CD4-positive, alpha-beta memory T cell (primary cell): Measurements from ENCODE around the gene GATAD2B. TPM values are rescaled to one million over a fixed set of nuclear protein-coding genes. Genes with fewer than 3 reads are reported as not detected.

ENCODE experiments used
- CTCF ChIA-PET: fragments of 350-600 bp; sonication (Branson Sonifier 250); formaldehyde crosslinking; loops from one replicate; lab custom pipeline; 2021; ENCODE audit warnings: inconsistent platforms; ENCODE audit not compliant: partially characterized antibody; lab: Charles Lee
- POLR2A ChIA-PET: fragments of 350-600 bp; sonication (Branson Sonifier 250); formaldehyde crosslinking; loops from one replicate; lab custom pipeline; 2021; ENCODE audit not compliant: partially characterized antibody; lab: Charles Lee
- DNase-seq, 5 donors: peaks; one replicate each; pipeline versions ENCODE4 v3.0.0 to v3.0.0-alpha.2; 2020 to 2022; ENCODE audit warnings: mixed read lengths in 1 of 5
- H3K27ac ChIP-seq: one replicate; pipeline ENCODE4 v1.7.0; 2013; ENCODE audit warnings: low read depth, low read length
- H3K27me3 ChIP-seq: 2 replicates; pipeline ENCODE4 v1.7.0; 2013; ENCODE audit warnings: mild to moderate bottlenecking, low read length, moderate library complexity; ENCODE audit not compliant: insufficient read depth
- H3K36me3 ChIP-seq: 2 replicates; pipeline ENCODE4 v1.7.0; 2013; ENCODE audit warnings: mild to moderate bottlenecking, low read length, moderate library complexity; ENCODE audit not compliant: insufficient read depth
- H3K4me1 ChIP-seq: 2 replicates; pipeline ENCODE4 v1.7.0; 2013; ENCODE audit warnings: mild to moderate bottlenecking, low read length, moderate library complexity; ENCODE audit not compliant: insufficient read depth
- H3K4me3 ChIP-seq, 2 donors: one replicate each; pipeline ENCODE4 v1.7.0; 2013; ENCODE audit warnings: low read length in 2 of 2, mild to moderate bottlenecking in 1 of 2
- H3K9me3 ChIP-seq, 2 donors: one replicate each; pipeline ENCODE4 v1.7.0; 2013; ENCODE audit warnings: low read length in 2 of 2, control low read depth in 1 of 2; ENCODE audit not compliant: control insufficient read depth in 1 of 2
- H3K27ac Mint-ChIP-seq, 7 donors: one replicate each; pipeline ENCODE4 v1.8.0; 2020 to 2021; ENCODE audit warnings: mixed read lengths in 7 of 7, mild to moderate bottlenecking in 6 of 7, inconsistent platforms in 3 of 7, moderate library complexity in 3 of 7
- H3K27me3 Mint-ChIP-seq, 2 donors: one replicate each; pipeline ENCODE4 v1.8.0; 2020 to 2021; ENCODE audit warnings: mixed read lengths in 2 of 2
- H3K36me3 Mint-ChIP-seq, 2 donors: one replicate each; pipeline ENCODE4 v1.8.0; 2020 to 2021; ENCODE audit warnings: mixed read lengths in 2 of 2, inconsistent platforms in 1 of 2, mild to moderate bottlenecking in 1 of 2
- H3K4me1 Mint-ChIP-seq, 4 donors: one replicate each; pipeline ENCODE4 v1.8.0; 2020 to 2021; ENCODE audit warnings: mixed read lengths in 4 of 4, mild to moderate bottlenecking in 1 of 4
- H3K4me3 Mint-ChIP-seq, 8 donors: one replicate each; pipeline ENCODE4 v1.8.0; 2020 to 2021; ENCODE audit warnings: mixed read lengths in 8 of 8, mild to moderate bottlenecking in 7 of 8, moderate library complexity in 6 of 8, inconsistent platforms in 3 of 8
- H3K9me3 Mint-ChIP-seq, 8 donors: one replicate each; pipeline ENCODE4 v1.8.0; 2020 to 2021; ENCODE audit warnings: mixed read lengths in 8 of 8, mild to moderate bottlenecking in 5 of 8, inconsistent platforms in 3 of 8, moderate library complexity in 1 of 8
- intact Hi-C: fragments of 100-400 bp; cut with micrococcal nuclease; formaldehyde crosslinking; loops from one replicate; pipeline ENCODE4 v1.15.1; 2023
- polyA plus RNA-seq, 2 donors: library from polyadenylated mRNA; unstranded; fragments of 300-500 nt; fragmentation: Illumina TruSeq; gene quantifications; one replicate each; pipeline ENCODE4 v1.2.3, GENCODE V29; 2021
- total RNA-seq, 2 experiments: library from RNA; stranded (reverse); gene quantifications; one replicate each; pipeline ENCODE4 v1.2.3, GENCODE V29; 2021

Gene GATAD2B
- total and polyA plus RNA-seq, 4 experiments from 2014 or later, result 1.8 to 104 (median 51.3) TPM

GRCh38 chr1:153774780-153775457 lies 147.9 kb downstream of the GATAD2B start, which contains the start of gene SLC27A3:
Gene SLC27A3, plus strand, starts transcription at chr1:153775407. Its CDS starts 91 bp downstream, at chr1:153775498.
- H3K36me3 Mint-ChIP-seq, result peaks cover 0 to 17% of the 10 kb centered on the region in 2 donors
- no peaks in the 10 kb centered on the region for H3K36me3 ChIP-seq
- no peaks in the 10 kb centered on the region for H3K9me3 ChIP-seq
- no peaks in the 10 kb centered on the region for H3K27me3 Mint-ChIP-seq
- peaks cover 12 to 31% (median 15%) of the 10 kb centered on the region in 4 donors for H3K4me1 Mint-ChIP-seq
- ChIA-PET POLR2A (interaction anchor here (0.8 to 3.1 kb wide), 17 partner anchors 9 to 216 kb away, joined by 3 to 26 read pairs (median 6); partner anchors contain the start of genes CHTOP, CREB3L4, CRTC2 and DENND4B), CTCF (interaction anchor here (0.7 to 2.2 kb wide), 4 partner anchors 98 to 212 kb away, joined by 3 to 7 read pairs (median 4); partner anchors contain the start of genes CREB3L4 and RAB13)
- H3K4me1 ChIP-seq, result peaks cover 20% of the 10 kb centered on the region
- no peak for DNase-seq
- intact Hi-C loops, result loop anchor here (1.0 kb wide), 1 partner anchor 8 kb away; no protein-coding TSS in a partner anchor
- no peaks in the 10 kb centered on the region for H3K9me3 Mint-ChIP-seq
- H3K27me3 ChIP-seq, result no peaks in the 10 kb centered on the region
- peak within 1 kb of the TSS; percentile 47 to 71 for H3K4me3 ChIP-seq
- H3K4me3 Mint-ChIP-seq, result peak within 1 kb of the TSS; percentile 81 to 88 (median 84)
- peak within 1 kb of the TSS; percentile 43 to 90 (median 68) for H3K27ac Mint-ChIP-seq
- H3K27ac ChIP-seq, result peak within 1 kb of the TSS; percentile 47

- H3K27ac Mint-ChIP-seq, result peak overlapping the region in 4 of 7 donors; percentile 51 to 88 (median 61)
- H3K4me3 Mint-ChIP-seq, result peak overlapping the region; percentile 41 to 87 (median 84)
- ChIA-PET POLR2A (interaction anchor here (0.6 to 3.1 kb wide), 4 partner anchors 11 to 217 kb away, joined by 3 to 26 read pairs (median 7); partner anchors contain the start of genes JTB and RPS27), CTCF (no interaction called here)
- peaks cover 4 to 24% of the 10 kb centered on the region in 2 donors for H3K36me3 Mint-ChIP-seq
- H3K9me3 Mint-ChIP-seq, result no peaks in the 10 kb centered on the region
- Histone ChIP-seq H3K4me1 (peaks cover 20% of the 10 kb centered on the region), H3K36me3 (no peaks in the 10 kb centered on the region), H3K27me3 (no peaks in the 10 kb centered on the region), H3K4me3 (no peak overlapping the region), H3K9me3 (no peaks in the 10 kb centered on the region), H3K27ac (no peak overlapping the region)
- no peak for DNase-seq
- no peaks in the 10 kb centered on the region for H3K27me3 Mint-ChIP-seq
- intact Hi-C loops, result no loop called here
- peaks cover 12 to 31% (median 15%) of the 10 kb centered on the region in 4 donors for H3K4me1 Mint-ChIP-seq
Measured at GRCh38 chr1:153774026-153774595, 148.7 kb downstream of the GATAD2B start.

- POLR2A ChIA-PET, result interaction anchor here (1.4 to 3.1 kb wide), 2 partner anchors 204 to 218 kb away, joined by 4 to 26 read pairs; partner anchors contain the start of genes JTB and RPS27
- Histone ChIP-seq H3K36me3 (peaks cover 7% of the 10 kb centered on the region), H3K27ac (no peak overlapping the region), H3K4me3 (no peak overlapping the region), H3K9me3 (no peaks in the 10 kb centered on the region), H3K4me1 (peaks cover 20% of the 10 kb centered on the region), H3K27me3 (no peaks in the 10 kb centered on the region)
- Mint-ChIP-seq H3K27ac (peak overlapping the region in 5 of 7 donors; percentile 19 to 68 (median 51)), H3K4me3 (peak overlapping the region in 7 of 8 donors; percentile 21 to 84 (median 40)), H3K4me1 (peaks cover 9 to 31% (median 15%) of the 10 kb centered on the region in 4 donors), H3K27me3 (no peaks in the 10 kb centered on the region), H3K9me3 (no peaks in the 10 kb centered on the region), H3K36me3 (peaks cover 7 to 32% of the 10 kb centered on the region in 2 donors)
- intact Hi-C loops, result no loop called here
- CTCF ChIA-PET, result interaction anchor here (0.6 to 1.1 kb wide), 2 partner anchors 23 to 1052 kb away, joined by 3 to 4 read pairs; no protein-coding TSS in a partner anchor
- DNase-seq, result no peak
Measured at GRCh38 chr1:153773096-153773921, 149.5 kb downstream of the GATAD2B start.

GRCh38 chr1:153771841-153772593 lies 150.8 kb downstream of the GATAD2B start:
- intact Hi-C loops, result no loop called here
- H3K27me3 ChIP-seq, result no peaks in the 10 kb centered on the region
- Mint-ChIP-seq H3K4me1 (peaks cover 6 to 22% (median 11%) of the 10 kb centered on the region in 4 donors), H3K27ac (no peak overlapping the region), H3K4me3 (no peak overlapping the region), H3K9me3 (no peaks in the 10 kb centered on the region), H3K27me3 (no peaks in the 10 kb centered on the region), H3K36me3 (peaks cover 15 to 42% of the 10 kb centered on the region in 2 donors)
- CTCF ChIA-PET, result interaction anchor here (0.6 to 1.1 kb wide), 3 partner anchors 21 to 1053 kb away, joined by 3 to 4 read pairs (median 3); no protein-coding TSS in a partner anchor
- POLR2A ChIA-PET, result interaction anchor here (0.7 kb wide), 1 partner anchor 147 kb away, joined by 3 read pairs; no protein-coding TSS in a partner anchor
- H3K27ac ChIP-seq, result no peak overlapping the region
- H3K4me1 ChIP-seq, result peaks cover 20% of the 10 kb centered on the region
- no peak overlapping the region for H3K4me3 ChIP-seq
- H3K36me3 ChIP-seq, result peaks cover 20% of the 10 kb centered on the region
- H3K9me3 ChIP-seq, result no peaks in the 10 kb centered on the region
- DNase-seq, result no peak

- Histone ChIP-seq H3K4me1 (peaks cover 15% of the 10 kb centered on the region), H3K27ac (no peak overlapping the region), H3K4me3 (no peak overlapping the region), H3K36me3 (peaks cover 21% of the 10 kb centered on the region), H3K9me3 (no peaks in the 10 kb centered on the region), H3K27me3 (no peaks in the 10 kb centered on the region)
- peaks cover 4 to 15% (median 9%) of the 10 kb centered on the region in 4 donors for H3K4me1 Mint-ChIP-seq
- DNase-seq, result no peak
- ChIA-PET POLR2A (interaction anchor here (0.7 kb wide), 1 partner anchor 148 kb away, joined by 3 read pairs; no protein-coding TSS in a partner anchor), CTCF (interaction anchor here (1.0 kb wide), 1 partner anchor 23 kb away, joined by 3 read pairs; no protein-coding TSS in a partner anchor)
- H3K9me3 Mint-ChIP-seq, result no peaks in the 10 kb centered on the region
- no peak overlapping the region for H3K27ac Mint-ChIP-seq
- intact Hi-C loops, result no loop called here
- peaks cover 17 to 43% of the 10 kb centered on the region in 2 donors for H3K36me3 Mint-ChIP-seq
- H3K4me3 Mint-ChIP-seq, result no peak overlapping the region
- no peaks in the 10 kb centered on the region for H3K27me3 Mint-ChIP-seq
Measured at GRCh38 chr1:153771261-153771660, 151.5 kb downstream of the GATAD2B start.

GRCh38 chr1:153770797-153771196 lies 152.0 kb downstream of the GATAD2B start:
- peaks cover 2 to 14% (median 7%) of the 10 kb centered on the region in 4 donors for H3K4me1 Mint-ChIP-seq
- ChIA-PET CTCF (interaction anchor here (1.0 kb wide), 1 partner anchor 22 kb away, joined by 3 read pairs; no protein-coding TSS in a partner anchor), POLR2A (no interaction called here)
- peaks cover 21% of the 10 kb centered on the region for H3K36me3 ChIP-seq
- H3K27me3 Mint-ChIP-seq, result no peaks in the 10 kb centered on the region
- H3K9me3 ChIP-seq, result no peaks in the 10 kb centered on the region
- no peak overlapping the region for H3K4me3 Mint-ChIP-seq
- intact Hi-C loops, result no loop called here
- H3K27ac ChIP-seq, result no peak overlapping the region
- H3K36me3 Mint-ChIP-seq, result peaks cover 17 to 44% of the 10 kb centered on the region in 2 donors
- H3K27ac Mint-ChIP-seq, result peak overlapping the region in 1 of 7 donors; percentile 66
- no peak overlapping the region for H3K4me3 ChIP-seq
- no peak for DNase-seq
- H3K9me3 Mint-ChIP-seq, result no peaks in the 10 kb centered on the region
- no peaks in the 10 kb centered on the region for H3K27me3 ChIP-seq
- H3K4me1 ChIP-seq, result peaks cover 11% of the 10 kb centered on the region
